Keratinocyte (primary cell): Measurements from ENCODE around the gene AK1. TPM values are rescaled to one million over a fixed set of nuclear protein-coding genes. Genes with fewer than 3 reads are reported as not detected.

Source experiments
- DNase-seq: peaks from one replicate; pipeline ENCODE4 v3.0.0-alpha.2; 2011; ENCODE audit warnings: low read depth, missing footprints, low spot score
- FAIRE-seq: peaks from 2 replicates; lab custom pipeline; 2011; peaks lifted over from hg19 to GRCh38; lab: Jason Lieb, UNC
- H2AFZ ChIP-seq: 2 replicates; pipeline ENCODE4 v1.6.0; 2012; ENCODE audit warnings: low read length, control low read depth, inconsistent platforms; ENCODE audit not compliant: control insufficient read depth
- H3K27ac ChIP-seq: 2 replicates; pipeline ENCODE4 v1.5.1; 2011; ENCODE audit warnings: low read length; ENCODE audit not compliant: control insufficient read depth, insufficient read depth
- H3K27me3 ChIP-seq: 3 replicates; pipeline ENCODE4 v1.6.0; 2011; ENCODE audit warnings: low read length; ENCODE audit not compliant: control insufficient read depth, insufficient read depth; ENCODE audit errors: extremely low read depth
- H3K36me3 ChIP-seq, 2 experiments: 2 replicates in 1 of 2; 3 replicates in 1 of 2; pipeline ENCODE4 v1.5.1; 2011; ENCODE audit warnings: low read length in 2 of 2, mild to moderate bottlenecking in 1 of 2; ENCODE audit not compliant: control insufficient read depth in 2 of 2, insufficient read depth in 2 of 2; ENCODE audit errors: extremely low read depth in 1 of 2
- H3K4me1 ChIP-seq: 3 replicates; pipeline ENCODE4 v1.5.1; 2011; ENCODE audit warnings: low read length; ENCODE audit not compliant: control insufficient read depth, insufficient read depth; ENCODE audit errors: extremely low read depth
- H3K4me2 ChIP-seq: 3 replicates; pipeline ENCODE4 v1.6.0; 2011; ENCODE audit warnings: low read depth, low read length; ENCODE audit not compliant: control insufficient read depth, insufficient read depth; ENCODE audit errors: extremely low read depth
- H3K4me3 ChIP-seq, 3 experiments: fragments of 200-600 bp in 1 of 3; sonication (generic) in 1 of 3; 2 replicates in 2 of 3; 3 replicates in 1 of 3; pipeline ENCODE4 v1.5.1; 2011 to 2016; ENCODE audit warnings: low read length in 3 of 3, mild to moderate bottlenecking in 3 of 3, control low read depth in 2 of 3, inconsistent platforms in 1 of 3, low read depth in 1 of 3, mixed read lengths in 1 of 3, mixed run types in 1 of 3, moderate library complexity in 1 of 3; ENCODE audit not compliant: control insufficient read depth in 2 of 3, insufficient read depth in 2 of 3; ENCODE audit errors: extremely low read depth in 1 of 3
- H3K79me2 ChIP-seq: 2 replicates; pipeline ENCODE4 v1.6.0; 2012; ENCODE audit warnings: low read length; ENCODE audit not compliant: control insufficient read depth, insufficient read depth
- H3K9ac ChIP-seq: 3 replicates; pipeline ENCODE4 v1.6.0; 2011; ENCODE audit warnings: low read length; ENCODE audit not compliant: control insufficient read depth, insufficient read depth; ENCODE audit errors: extremely low read depth
- H3K9me1 ChIP-seq: 3 replicates; pipeline ENCODE4 v1.6.0; 2011; ENCODE audit warnings: low read length; ENCODE audit not compliant: control insufficient read depth, insufficient read depth; ENCODE audit errors: extremely low read depth
- H3K9me3 ChIP-seq: 2 replicates; pipeline ENCODE4 v1.5.1; 2012; ENCODE audit warnings: low read depth, low read length; ENCODE audit not compliant: control insufficient read depth
- H4K20me1 ChIP-seq: 3 replicates; pipeline ENCODE4 v1.6.0; 2011; ENCODE audit warnings: low read length; ENCODE audit not compliant: control insufficient read depth, insufficient read depth; ENCODE audit errors: extremely low read depth
- CTCF ChIP-seq, 3 experiments: IDR thresholded peaks in 1 of 3; conservative IDR thresholded peaks in 1 of 3; optimal IDR thresholded peaks in 1 of 3; 2 replicates in 2 of 3; 3 replicates in 1 of 3; pipeline versions ENCODE3 to v1.5.1; 2011; ENCODE audit warnings: low read length in 3 of 3, mild to moderate bottlenecking in 3 of 3, moderate library complexity in 2 of 3, control low read depth in 1 of 3, inconsistent platforms in 1 of 3; ENCODE audit not compliant: insufficient read depth in 2 of 3; ENCODE audit errors: extremely low read depth in 1 of 3
- EZH2 ChIP-seq: IDR thresholded peaks from one replicate; pipeline ENCODE4 v1.6.1; 2012; ENCODE audit warnings: inconsistent platforms, mild to moderate bottlenecking, low read length, moderate library complexity
- dilution Hi-C: fragments of 300-500 bp; cut with MboI; formaldehyde crosslinking; loops from one replicate; pipeline ENCODE4 v1.7.0; 2020; ENCODE audit warnings: low sequenced_read_pairs; ENCODE audit not compliant: extremely low pct_ligation_motif_present
- polyA plus RNA-seq, 5 experiments: library from polyadenylated mRNA; depleted of rRNA in 3 of 5; stranded (reverse) in 3 of 5; stranded (forward) in 1 of 5; unstranded in 1 of 5; fragments of >200 nt; gene quantifications; 1 replicate in 1 of 5; 2 replicates in 3 of 5; 3 replicates in 1 of 5; pipeline versions ENCODE4 v1.2.1 to v1.2.3, GENCODE V29; 2011 to 2012; ENCODE audit warnings: missing spikeins in 2 of 5, low read depth in 1 of 5, low replicate concordance in 1 of 5

The AK1 gene
- polyA plus RNA-seq, 1 donor (not counting 4 experiments of a cell fraction or from before 2014, with no cell fraction given): 40.2 TPM

- Histone ChIP-seq H3K79me2 (no peaks in the 10 kb centered on the region), H2AFZ (no peak overlapping the region), H3K4me3 (no peak overlapping the region), H3K27ac (no peak overlapping the region), H3K4me1 (peaks cover 3% of the 10 kb centered on the region), H4K20me1 (no peaks in the 10 kb centered on the region), H3K36me3 (no peaks in the 10 kb centered on the region), H3K27me3 (peaks cover 11% of the 10 kb centered on the region), H3K9ac (no peak overlapping the region), H3K4me2 (peak overlapping the region; percentile 32), H3K9me3 (no peaks in the 10 kb centered on the region), H3K9me1 (no peaks in the 10 kb centered on the region)
- DNase-seq (no peak), FAIRE-seq (no peak)
- dilution Hi-C loops: no loop called here
- TF ChIP-seq EZH2 (no peak), CTCF (optimal IDR thresholded peaks at IDR 0.05 in 1 of 3, IDR thresholded peaks at IDR 0.05 in 1 of 3, conservative IDR thresholded peaks at IDR 0.05 in 1 of 3; ENCODE audit: extremely low read depth in 1 of 3, insufficient read depth in 2 of 3, low read length in 3 of 3) (peak; percentile 21 to 75 (median 63))
Observed at GRCh38 chr9:127825319-127826051, 52.0 kb downstream of the AK1 start.

GRCh38 chr9:127822108-127822507, 55.4 kb downstream of the AK1 start:
- no peak overlapping the region for H3K27ac ChIP-seq
- H3K27me3 ChIP-seq: peaks cover 11% of the 10 kb centered on the region
- no peak overlapping the region for H3K9ac ChIP-seq
- FAIRE-seq (no peak), DNase-seq (no peak)
- no peaks in the 10 kb centered on the region for H3K9me3 ChIP-seq
- no peaks in the 10 kb centered on the region for H3K9me1 ChIP-seq
- dilution Hi-C loops: no loop called here
- no peaks in the 10 kb centered on the region for H3K79me2 ChIP-seq
- H2AFZ ChIP-seq: no peak overlapping the region
- peaks cover 0 to 5% of the 10 kb centered on the region in 2 experiments for H3K36me3 ChIP-seq
- no peaks in the 10 kb centered on the region for H4K20me1 ChIP-seq
- H3K4me2 ChIP-seq: no peak overlapping the region
- TF ChIP-seq EZH2 (no peak), CTCF (optimal IDR thresholded peaks at IDR 0.05 in 1 of 3, IDR thresholded peaks at IDR 0.05 in 1 of 3, conservative IDR thresholded peaks at IDR 0.05 in 1 of 3; ENCODE audit: extremely low read depth in 1 of 3, insufficient read depth in 2 of 3, low read length in 3 of 3) (no peak)
- no peak overlapping the region for H3K4me3 ChIP-seq
- H3K4me1 ChIP-seq: no peaks in the 10 kb centered on the region
